Thyroid gland (tissue), 4 donors: ENCODE results near the gene USP9X. TPM values are rescaled to one million over a fixed set of nuclear protein-coding genes. Genes with fewer than 3 reads are reported as not detected.
"Not testable (repeated sequence)": the region's sequence is repeated elsewhere in the genome, so short reads cannot be mapped to it uniquely, and the experiment has no call there.

ENCODE experiments used
- DNase-seq, 2 donors: peaks; one replicate each; pipeline ENCODE4 v3.0.0-alpha.2; 2019
- H3K27ac ChIP-seq, 3 donors: fragments of 200-600 bp; sonication (generic); 1 replicate in 2 of 3; 2 replicates in 1 of 3; pipeline ENCODE4 v1.5.1; 2016 to 2019; ENCODE audit warnings: mild to moderate bottlenecking in 1 of 3, moderate library complexity in 1 of 3
- H3K27me3 ChIP-seq: fragments of 200-600 bp; sonication (generic); one replicate; pipeline ENCODE4 v1.5.1; 2019
- H3K36me3 ChIP-seq, 2 donors: fragments of 200-600 bp; sonication (generic); one replicate each; pipeline ENCODE4 v1.5.1; 2016 to 2019
- H3K4me1 ChIP-seq, 2 donors: fragments of 200-600 bp; sonication (generic); one replicate each; pipeline ENCODE4 v1.5.1; 2017 to 2019
- H3K4me3 ChIP-seq, 3 donors: fragments of 200-600 bp; sonication (generic); replicated peaks in 1 of 3; 1 replicate in 2 of 3; 2 replicates in 1 of 3; pipeline ENCODE4 v1.5.1; 2016; ENCODE audit warnings: mild to moderate bottlenecking in 1 of 3
- H3K9me3 ChIP-seq: fragments of 200-600 bp; sonication (generic); one replicate; pipeline ENCODE4 v1.5.1; 2017
- CTCF ChIP-seq, 6 experiments: fragments of 200-600 bp in 3 of 6; fragments of 450-650 bp in 3 of 6; sonication (generic) in 3 of 6; IDR thresholded peaks; one replicate each; pipeline ENCODE4 v1.5.1; 2016 to 2019; ENCODE audit warnings: antibody characterized with exemption in 6 of 6, mild to moderate bottlenecking in 2 of 6, inconsistent platforms in 1 of 6, moderate library complexity in 1 of 6
- POLR2A ChIP-seq, 2 donors: fragments of 450-650 bp; IDR thresholded peaks; one replicate each; pipeline ENCODE4 v1.6.1; 2017; ENCODE audit warnings: antibody characterized with exemption in 2 of 2, mild to moderate bottlenecking in 2 of 2, moderate library complexity in 1 of 2
- WGBS, 2 donors: methylation state at CpG; one replicate each; pipeline ENCODE4 v1.1.5; 2017; 5-methylcytosine and 5-hydroxymethylcytosine counted together
- intact Hi-C: fragments of 100-400 bp; cut with DNase I; formaldehyde crosslinking; loops from one replicate; pipeline ENCODE4 v1.15.1; 2023
- total RNA-seq, 4 donors: library from RNA; depleted of rRNA; stranded (reverse); fragments of >200 nt; gene quantifications; one replicate each; pipeline ENCODE4 v1.2.3, GENCODE V29; 2016

Gene USP9X
- total RNA-seq, 4 donors from 2014 or later, result 101 to 138 (median 106) TPM

GRCh38 chrX:41145920-41146608 is 60.8 kb downstream of the USP9X start:
- Histone ChIP-seq H3K9me3 (no peaks in the 10 kb centered on the region), H3K27me3 (no peaks in the 10 kb centered on the region), H3K4me1 (no peaks in the 10 kb centered on the region), H3K27ac (no peak overlapping the region), H3K36me3 (peaks cover 12 to 18% of the 10 kb centered on the region in 2 donors), H3K4me3 (no peak overlapping the region)
- TF ChIP-seq POLR2A (IDR thresholded peaks at IDR 0.05), result no peak
- no peak for TF ChIP-seq CTCF (IDR thresholded peaks at IDR 0.05)
- DNase-seq, result no peak
- WGBS, 2 donors, result 89 to 98% methylated on average over 2 of the region's 2 CpGs
- intact Hi-C loops, result no loop called here

- TF ChIP-seq POLR2A (IDR thresholded peaks at IDR 0.05) (no peak), CTCF (IDR thresholded peaks at IDR 0.05) (no peak)
- WGBS, 2 donors, result 70 to 99% methylated on average over 4 of the region's 4 CpGs
- Histone ChIP-seq H3K36me3 (peaks cover 8 to 20% of the 10 kb centered on the region in 2 donors), H3K27me3 (no peaks in the 10 kb centered on the region), H3K9me3 (no peaks in the 10 kb centered on the region), H3K4me1 (no peaks in the 10 kb centered on the region), H3K4me3 (no peak overlapping the region), H3K27ac (no peak overlapping the region)
- no peak for DNase-seq
- intact Hi-C loops, result no loop called here
Observed at GRCh38 chrX:41148553-41148952, 63.3 kb downstream of the USP9X start.

- intact Hi-C loops, result no loop called here
- Histone ChIP-seq H3K27ac (no peak overlapping the region), H3K27me3 (no peaks in the 10 kb centered on the region), H3K4me3 (no peak overlapping the region), H3K9me3 (no peaks in the 10 kb centered on the region), H3K4me1 (no peaks in the 10 kb centered on the region), H3K36me3 (peaks cover 8 to 20% of the 10 kb centered on the region in 2 donors)
- no peak for DNase-seq
- 79 to 80% methylated on average over 7 of the region's 7 CpGs for WGBS, 2 donors
- TF ChIP-seq CTCF (IDR thresholded peaks at IDR 0.05) (no peak), POLR2A (IDR thresholded peaks at IDR 0.05) (no peak)
Observed at GRCh38 chrX:41150043-41150442, 64.8 kb downstream of the USP9X start.

- H3K9me3 ChIP-seq, H3K27ac ChIP-seq, H3K4me1 ChIP-seq, H3K27me3 ChIP-seq, intact Hi-C loops, H3K4me3 ChIP-seq, DNase-seq: not testable (repeated sequence)
- H3K36me3 ChIP-seq, result peaks cover 14 to 18% of the 10 kb centered on the region in 2 donors
- WGBS, 2 donors, result 94 to 96% methylated on average over 7 to 12 of the region's 12 CpGs
Observed at GRCh38 chrX:41151726-41152125, 66.5 kb downstream of the USP9X start.

GRCh38 chrX:41152221-41152620 is 67.0 kb downstream of the USP9X start:
- H3K27ac ChIP-seq, result no peak overlapping the region
- DNase-seq, result no peak
- no peak for TF ChIP-seq POLR2A (IDR thresholded peaks at IDR 0.05)
- no peak overlapping the region for H3K4me3 ChIP-seq
- WGBS, 2 donors, result 96 to 99% methylated on average over 4 of the region's 4 CpGs
- H3K27me3 ChIP-seq, result no peaks in the 10 kb centered on the region
- H3K36me3 ChIP-seq, result peaks cover 18% of the 10 kb centered on the region in 2 donors
- H3K4me1 ChIP-seq, result peaks cover 0 to 4% of the 10 kb centered on the region in 2 donors
- H3K9me3 ChIP-seq, result no peaks in the 10 kb centered on the region
- intact Hi-C loops, result no loop called here

GRCh38 chrX:41153448-41153847 is 68.2 kb downstream of the USP9X start:
- no peak for DNase-seq
- Histone ChIP-seq H3K36me3 (peaks cover 17 to 18% of the 10 kb centered on the region in 2 donors), H3K4me1 (peaks cover 0 to 4% of the 10 kb centered on the region in 2 donors), H3K9me3 (no peaks in the 10 kb centered on the region), H3K27me3 (no peaks in the 10 kb centered on the region), H3K27ac (no peak overlapping the region), H3K4me3 (no peak overlapping the region)
- intact Hi-C loops, result no loop called here
- TF ChIP-seq POLR2A (IDR thresholded peaks at IDR 0.05) (no peak), CTCF (IDR thresholded peaks at IDR 0.05) (no peak)
- 86 to 92% methylated on average over 2 of the region's 2 CpGs for WGBS, 2 donors
